Sigmoid colon (tissue), 4 donors: ENCODE data around the gene FGF8.

Source experiments
- CTCF ChIP-seq, 4 experiments: fragments of 450-650 bp in 3 of 4; fragments of 200-600 bp in 1 of 4; IDR thresholded peaks; one replicate each; pipeline ENCODE4 v1.5.1; 2016 to 2019; ENCODE audit warnings: antibody characterized with exemption in 4 of 4, mild to moderate bottlenecking in 3 of 4, moderate library complexity in 2 of 4
- EP300 ChIP-seq, 4 donors: sonication (generic); formaldehyde crosslinking; IDR thresholded peaks; one replicate each; pipeline ENCODE4 v1.6.1; 2017; ENCODE audit warnings: antibody characterized with exemption in 4 of 4
- POLR2A ChIP-seq, 2 donors: fragments of 450-650 bp; IDR thresholded peaks; one replicate each; pipeline ENCODE4 v1.6.1; 2016; ENCODE audit warnings: antibody characterized with exemption in 2 of 2, mild to moderate bottlenecking in 2 of 2, moderate library complexity in 2 of 2

DNA sequence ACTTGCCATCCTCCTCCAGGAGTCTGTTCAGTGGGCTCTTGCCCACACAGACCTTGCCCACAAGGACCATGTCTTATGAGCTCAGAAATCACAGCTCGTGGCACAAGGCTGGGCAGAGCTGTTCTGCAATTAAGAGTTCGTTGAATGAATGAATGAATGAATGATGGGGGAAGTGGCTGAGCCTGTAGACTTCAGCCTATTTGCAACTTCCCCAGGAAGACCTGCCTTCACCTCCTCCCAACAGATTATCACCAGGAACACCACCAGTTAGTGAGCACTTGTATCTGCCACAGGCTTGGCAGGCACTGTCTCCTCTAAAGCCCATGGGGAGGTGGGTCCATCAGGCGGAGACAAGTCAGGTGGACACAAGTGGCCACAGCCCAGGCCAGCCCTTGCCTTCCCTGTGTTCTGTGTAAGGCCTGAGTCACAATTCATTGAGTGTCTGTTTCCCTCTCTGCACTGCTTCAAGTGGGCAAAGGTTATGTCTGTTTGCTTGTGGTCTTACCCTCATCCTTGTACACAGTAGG, 1.8 kb upstream of the FGF8 start:
- TF ChIP-seq CTCF (IDR thresholded peaks at IDR 0.05) (no peak), EP300 (IDR thresholded peaks at IDR 0.05) (no peak), POLR2A (IDR thresholded peaks at IDR 0.05) (no peak)
